HEK293 (cell line): ENCODE results near the gene SCFD2.
A peak's percentile ranks its signal among the peaks of the same experiment; 100 is the strongest.

ENCODE experiments used
- CTCF ChIA-PET: fragments of 350-600 bp; formaldehyde crosslinking; extraction: SDS; loops from one replicate; lab custom pipeline; 2021; ENCODE audit warnings: antibody characterized with exemption; lab: Yijun Ruan, JAX
- POLR2A ChIA-PET: fragments of 300-600 bp; formaldehyde crosslinking; extraction: SDS; loops from one replicate; lab custom pipeline; 2020; ENCODE audit warnings: antibody characterized with exemption, inconsistent platforms; lab: Yijun Ruan, JAX
- H3K27ac ChIP-seq: fragments of 200-500 bp; sonication (Bioruptor generic); 2 replicates; pipeline ENCODE4 v1.5.1; 2014; ENCODE audit warnings: low read depth, low read length, control low read depth, inconsistent platforms; ENCODE audit errors: extremely low read depth
- H3K36me3 ChIP-seq, 2 experiments: fragments of 200-500 bp in 1 of 2; sonication (Bioruptor generic) in 1 of 2; 1 replicate in 1 of 2; 2 replicates in 1 of 2; pipeline ENCODE4 v1.5.1; 2014 to 2017; ENCODE audit warnings: inconsistent platforms in 2 of 2, low read length in 2 of 2; ENCODE audit not compliant: control insufficient read depth in 2 of 2, insufficient read depth in 1 of 2
- H3K4me1 ChIP-seq: fragments of 200-500 bp; sonication (Bioruptor generic); 2 replicates; pipeline ENCODE4 v1.5.1; 2014; ENCODE audit warnings: mild to moderate bottlenecking, low read length, inconsistent platforms; ENCODE audit not compliant: control insufficient read depth, insufficient read depth
- H3K4me3 ChIP-seq: 2 replicates; pipeline ENCODE4 v1.5.1; 2011; ENCODE audit warnings: low read depth, mild to moderate bottlenecking, control low read depth, low read length, moderate library complexity
- H3K9me3 ChIP-seq: fragments of 200-500 bp; sonication (Bioruptor generic); 2 replicates; pipeline ENCODE4 v1.5.1; 2014; ENCODE audit warnings: low read depth, low read length, inconsistent platforms; ENCODE audit not compliant: control insufficient read depth, insufficient read depth
- GFI1B ChIP-seq: fragments of 450-650 bp; formaldehyde crosslinking; IDR thresholded peaks from 2 replicates; pipeline ENCODE4 v1.5.1; 2016; ENCODE audit warnings: missing biosample characterization, missing genetic modification characterization
- GLI4 ChIP-seq: fragments of 450-650 bp; formaldehyde crosslinking; IDR thresholded peaks from 2 replicates; pipeline ENCODE4 v1.5.1; 2016; ENCODE audit warnings: missing biosample characterization, missing genetic modification characterization
- KLF9 ChIP-seq: fragments of 450-650 bp; formaldehyde crosslinking; IDR thresholded peaks from 2 replicates; pipeline ENCODE4 v1.5.1; 2016; ENCODE audit warnings: missing biosample characterization, missing genetic modification characterization, low read depth
- OSR2 ChIP-seq: fragments of 450-650 bp; formaldehyde crosslinking; IDR thresholded peaks from 2 replicates; pipeline ENCODE4 v1.5.1; 2016; ENCODE audit warnings: missing biosample characterization, missing genetic modification characterization
- PRDM4 ChIP-seq: fragments of 450-650 bp; formaldehyde crosslinking; IDR thresholded peaks from 2 replicates; pipeline ENCODE4 v1.5.1; 2017; ENCODE audit warnings: missing biosample characterization, missing genetic modification characterization
- REPIN1 ChIP-seq: fragments of 450-650 bp; formaldehyde crosslinking; IDR thresholded peaks from 2 replicates; pipeline ENCODE4 v1.5.1; 2017; ENCODE audit warnings: missing biosample characterization, missing genetic modification characterization, low read depth
- ZBTB11 ChIP-seq: fragments of 450-650 bp; formaldehyde crosslinking; conservative IDR thresholded peaks from 2 replicates; pipeline ENCODE4 v1.5.1; 2016; ENCODE audit warnings: low read depth, missing biosample characterization, missing genetic modification characterization
- ZFP41 ChIP-seq: fragments of 450-650 bp; formaldehyde crosslinking; IDR thresholded peaks from 2 replicates; pipeline ENCODE4 v1.5.1; 2016; ENCODE audit warnings: missing biosample characterization, missing genetic modification characterization, borderline replicate concordance
- ZNF114 ChIP-seq: fragments of 450-650 bp; formaldehyde crosslinking; IDR thresholded peaks from 2 replicates; pipeline ENCODE4 v1.5.0; 2017; ENCODE audit warnings: missing biosample characterization, missing genetic modification characterization
- ZNF148 ChIP-seq: fragments of 450-650 bp; formaldehyde crosslinking; IDR thresholded peaks from 2 replicates; pipeline ENCODE4 v1.5.0; 2017; ENCODE audit warnings: missing biosample characterization, missing genetic modification characterization, borderline replicate concordance
- ZNF155 ChIP-seq: fragments of 450-650 bp; formaldehyde crosslinking; IDR thresholded peaks from 2 replicates; pipeline ENCODE4 v1.5.1; 2016; ENCODE audit warnings: missing biosample characterization, missing genetic modification characterization
- ZNF175 ChIP-seq: fragments of 450-650 bp; formaldehyde crosslinking; IDR thresholded peaks from 2 replicates; pipeline ENCODE4 v1.5.1; 2016; ENCODE audit warnings: missing biosample characterization, missing genetic modification characterization
- ZNF266 ChIP-seq: fragments of 450-650 bp; formaldehyde crosslinking; IDR thresholded peaks from 2 replicates; pipeline ENCODE4 v1.5.1; 2016; ENCODE audit warnings: missing biosample characterization, missing genetic modification characterization, low read depth
- ZNF529 ChIP-seq: fragments of 450-650 bp; formaldehyde crosslinking; IDR thresholded peaks from 2 replicates; pipeline ENCODE4 v1.5.1; 2017; ENCODE audit warnings: missing genetic modification characterization, missing biosample characterization; ENCODE audit not compliant: insufficient replicate concordance
- ZNF600 ChIP-seq: fragments of 450-650 bp; formaldehyde crosslinking; IDR thresholded peaks from 2 replicates; pipeline ENCODE4 v1.5.1; 2016; ENCODE audit warnings: missing biosample characterization, missing genetic modification characterization
- ZNF768 ChIP-seq: fragments of 450-650 bp; formaldehyde crosslinking; IDR thresholded peaks from 2 replicates; pipeline ENCODE4 v1.5.1; 2018; ENCODE audit warnings: missing biosample characterization, mild to moderate bottlenecking, missing genetic modification characterization
- ZNF837 ChIP-seq: fragments of 450-650 bp; formaldehyde crosslinking; IDR thresholded peaks from 2 replicates; pipeline ENCODE4 v1.5.1; 2016; ENCODE audit warnings: missing biosample characterization, missing genetic modification characterization
- ZNF843 ChIP-seq: fragments of 450-650 bp; formaldehyde crosslinking; IDR thresholded peaks from 2 replicates; pipeline ENCODE4 v1.5.1; 2016; ENCODE audit warnings: missing biosample characterization, missing genetic modification characterization

SCFD2 gene

GRCh38 chr4:53023677-53024299 lies 342.1 kb downstream of the SCFD2 start:
- Histone ChIP-seq H3K4me1 (no peaks in the 10 kb centered on the region), H3K4me3 (no peak overlapping the region), H3K27ac (no peak overlapping the region), H3K36me3 (no peaks in the 10 kb centered on the region)
- ChIA-PET CTCF (interaction anchor here (0.5 kb wide), 1 partner anchor 1211 kb away, joined by 3 read pairs; no protein-coding TSS in a partner anchor), POLR2A (no interaction called here)
- TF ChIP-seq ZNF155 (tag by site-specific recombination) (no peak), PRDM4 (tag by site-specific recombination) (0 out of 2 replicates have a peak, but pooled peaks have one; percentile 29), OSR2 (tag by site-specific recombination) (no peak), REPIN1 (no peak), ZNF768 (no peak)
- TF ChIP-seq, all 188 proteins: peak for 1
- no peaks in the 10 kb centered on the region for H3K9me3 ChIP-seq

- ChIA-PET CTCF (interaction anchor here (0.6 kb wide), 1 partner anchor 1211 kb away, joined by 3 read pairs; no protein-coding TSS in a partner anchor), POLR2A (no interaction called here)
- H3K27ac ChIP-seq = no peak overlapping the region
- no peaks in the 10 kb centered on the region for H3K9me3 ChIP-seq
- H3K4me3 ChIP-seq = no peak overlapping the region
- no peaks in the 10 kb centered on the region for H3K36me3 ChIP-seq
- TF ChIP-seq ZNF175 = no peak
- no peak for TF ChIP-seq ZBTB11
- H3K4me1 ChIP-seq = no peaks in the 10 kb centered on the region
Measured at GRCh38 chr4:53022513-53023100, 343.3 kb downstream of the SCFD2 start.

GRCh38 chr4:53021754-53022512 lies 343.9 kb downstream of the SCFD2 start:
- TF ChIP-seq ZNF837 (tag by site-specific recombination) (no peak), GFI1B (tag by site-specific recombination) (no peak), GLI4 (tag by site-specific recombination) (no peak), ZNF600 (tag by site-specific recombination) (no peak), ZNF843 (no peak), ZNF114 (tag by site-specific recombination) (no peak), KLF9 (tag by site-specific recombination) (no peak), ZFP41 (no peak), ZNF148 (tag by site-specific recombination) (no peak), ZNF266 (no peak), ZNF529 (no peak)
- no peaks in the 10 kb centered on the region for H3K4me1 ChIP-seq
- POLR2A ChIA-PET = no interaction called here
- no peak overlapping the region for H3K27ac ChIP-seq
- CTCF ChIA-PET = interaction anchor here (0.6 kb wide), 1 partner anchor 1212 kb away, joined by 3 read pairs; no protein-coding TSS in a partner anchor
- no peak overlapping the region for H3K4me3 ChIP-seq
- no peaks in the 10 kb centered on the region for H3K9me3 ChIP-seq
- H3K36me3 ChIP-seq = no peaks in the 10 kb centered on the region
